GM23338 (cell line): Measurements from ENCODE around the gene CHST15. TPM values are rescaled to one million over a fixed set of nuclear protein-coding genes. Genes with fewer than 3 reads are reported as not detected.

Experiments
- ATAC-seq: fragments of 200-7000 bp; cut with Tn5 transposase; 3 replicates; pipeline ENCODE4 v1.9.1; 2020
- DNase-seq: peaks from one replicate; pipeline ENCODE4 v3.0.0-alpha.2; 2015; ENCODE audit warnings: low spot score
- H2AFZ ChIP-seq: fragments of 200-600 bp; sonication (generic); 2 replicates; pipeline ENCODE4 v1.8.0; 2016; ENCODE audit warnings: antibody characterized with exemption, mild to moderate bottlenecking, moderate library complexity
- H3F3A ChIP-seq: fragments of 200-600 bp; sonication (generic); replicated peaks from 2 replicates; pipeline ENCODE4 v1.8.0; 2017; ENCODE audit warnings: antibody characterized with exemption, mixed run types, low read depth
- H3K27ac ChIP-seq: fragments of 200-600 bp; sonication (generic); 2 replicates; pipeline ENCODE4 v1.6.1; 2016; ENCODE audit warnings: low read depth
- H3K27me3 ChIP-seq: fragments of 200-600 bp; sonication (generic); 2 replicates; pipeline ENCODE4 v1.8.0; 2016; ENCODE audit warnings: mild to moderate bottlenecking, mixed run types, moderate library complexity; ENCODE audit not compliant: insufficient read depth
- H3K36me3 ChIP-seq: fragments of 200-600 bp; sonication (generic); 2 replicates; pipeline ENCODE4 v1.8.0; 2016; ENCODE audit warnings: mild to moderate bottlenecking; ENCODE audit not compliant: insufficient read depth
- H3K4me1 ChIP-seq: fragments of 200-600 bp; sonication (generic); 2 replicates; pipeline ENCODE4 v1.8.0; 2016; ENCODE audit warnings: mild to moderate bottlenecking, moderate library complexity; ENCODE audit not compliant: insufficient read depth
- H3K4me2 ChIP-seq: fragments of 200-600 bp; sonication (generic); 2 replicates; pipeline ENCODE4 v1.7.1; 2017; ENCODE audit warnings: mixed run types
- H3K4me3 ChIP-seq: fragments of 200-600 bp; sonication (generic); 2 replicates; pipeline ENCODE4 v1.6.1; 2016; ENCODE audit warnings: mixed run types
- H3K79me2 ChIP-seq: fragments of 200-600 bp; sonication (generic); replicated peaks from 2 replicates; pipeline ENCODE4 v1.8.0; 2017; ENCODE audit warnings: mild to moderate bottlenecking; ENCODE audit not compliant: insufficient read depth
- H3K9me2 ChIP-seq: fragments of 200-600 bp; sonication (generic); 2 replicates; pipeline ENCODE4 v1.8.0; 2017; ENCODE audit not compliant: insufficient read depth
- H4K20me1 ChIP-seq: fragments of 200-600 bp; sonication (generic); replicated peaks from 2 replicates; pipeline ENCODE4 v1.8.0; 2017; ENCODE audit warnings: mild to moderate bottlenecking; ENCODE audit not compliant: insufficient read depth
- H3K27ac Mint-ChIP-seq: 2 replicates; pipeline ENCODE4 v1.8.0; 2020; ENCODE audit warnings: inconsistent platforms, mild to moderate bottlenecking, moderate library complexity, mixed read lengths
- H3K27me3 Mint-ChIP-seq: 3 replicates; pipeline ENCODE4 v1.8.0; 2022; ENCODE audit warnings: low read depth, mild to moderate bottlenecking, moderate library complexity, mixed read lengths, inconsistent platforms; ENCODE audit not compliant: insufficient read depth, poor library complexity
- H3K36me3 Mint-ChIP-seq: 3 replicates; pipeline ENCODE4 v1.8.0; 2021; ENCODE audit warnings: low read depth, mild to moderate bottlenecking, inconsistent platforms, moderate library complexity, mixed read lengths
- H3K4me1 Mint-ChIP-seq: 3 replicates; pipeline ENCODE4 v1.8.0; 2020; ENCODE audit warnings: mild to moderate bottlenecking, inconsistent platforms, mixed read lengths
- H3K4me3 Mint-ChIP-seq: 3 replicates; pipeline ENCODE4 v1.8.0; 2021; ENCODE audit warnings: moderate library complexity, mild to moderate bottlenecking, inconsistent platforms, mixed read lengths
- H3K9me3 Mint-ChIP-seq: 3 replicates; pipeline ENCODE4 v1.8.0; 2020; ENCODE audit warnings: moderate library complexity, mild to moderate bottlenecking, inconsistent platforms, mixed read lengths
- CREB1 ChIP-seq: fragments of 250-450 bp; sonication (Bioruptor Pico); IDR thresholded peaks from 2 replicates; pipeline ENCODE4 v1.5.0; 2020; ENCODE audit warnings: low read depth, mild to moderate bottlenecking, moderate library complexity
- CTCF ChIP-seq, 2 experiments: fragments of 200-600 bp in 1 of 2; sonication (generic) in 1 of 2; conservative IDR thresholded peaks; 2 replicates each; pipeline versions ENCODE4 v1.5.1 to v1.6.1; 2016 to 2017; ENCODE audit warnings: antibody characterized with exemption in 2 of 2, low read depth in 2 of 2, mild to moderate bottlenecking in 2 of 2, moderate library complexity in 1 of 2
- ETS1 ChIP-seq: IDR thresholded peaks from 2 replicates; pipeline ENCODE4 v1.6.1; 2016; ENCODE audit warnings: antibody characterized with exemption
- EZH2 ChIP-seq: fragments of 200-600 bp; sonication (generic); IDR thresholded peaks from one replicate; pipeline ENCODE4 v1.8.0; 2017; ENCODE audit warnings: antibody characterized with exemption, mild to moderate bottlenecking, low read depth; ENCODE audit not compliant: unreplicated experiment
- EZH2phosphoT487 ChIP-seq: fragments of 200-600 bp; sonication (generic); IDR thresholded peaks from one replicate; pipeline ENCODE4 v1.8.1; 2018; ENCODE audit warnings: antibody characterized with exemption; ENCODE audit not compliant: unreplicated experiment
- JUNB ChIP-seq: IDR thresholded peaks from one replicate; pipeline ENCODE4 v1.6.1; 2016; ENCODE audit warnings: antibody characterized with exemption; ENCODE audit not compliant: unreplicated experiment
- NANOG ChIP-seq: IDR thresholded peaks from 2 replicates; pipeline ENCODE4 v1.6.1; 2016; ENCODE audit warnings: antibody characterized with exemption, borderline replicate concordance
- POLR2AphosphoS5 ChIP-seq: IDR thresholded peaks from 2 replicates; pipeline ENCODE4 v1.6.1; 2016; ENCODE audit warnings: antibody characterized with exemption, low read depth
- REST ChIP-seq: IDR thresholded peaks from one replicate; pipeline ENCODE4 v1.6.1; 2018; ENCODE audit warnings: antibody characterized with exemption; ENCODE audit not compliant: unreplicated experiment
- STAT1 ChIP-seq: IDR thresholded peaks from one replicate; pipeline ENCODE4 v1.6.1; 2016; ENCODE audit warnings: antibody characterized with exemption; ENCODE audit not compliant: unreplicated experiment
- ZNF114 ChIP-seq: fragments of 250-450 bp; sonication (Bioruptor Pico); IDR thresholded peaks from 2 replicates; pipeline ENCODE4 v1.5.0; 2020; ENCODE audit warnings: mild to moderate bottlenecking, moderate library complexity
- ZNF331 ChIP-seq: fragments of 250-450 bp; sonication (Bioruptor Pico); IDR thresholded peaks from 2 replicates; pipeline ENCODE4 v1.5.0; 2020; ENCODE audit warnings: low read depth, mild to moderate bottlenecking, moderate library complexity
- ZNF462 ChIP-seq: fragments of 250-450 bp; sonication (Bioruptor Pico); IDR thresholded peaks from 2 replicates; pipeline ENCODE4 v1.5.0; 2020; ENCODE audit warnings: mild to moderate bottlenecking, moderate library complexity
- polyA plus RNA-seq: library from polyadenylated mRNA; unstranded; fragments of >200 nt; fragmentation: Nextera tagmentation; extraction: Ambion mirVana; gene quantifications from 2 replicates; pipeline ENCODE4 v1.2.1, GENCODE V29; 2016
- total RNA-seq: library from RNA; depleted of rRNA; stranded (reverse); fragments of >200 nt; shearing (Covaris generic); gene quantifications from 2 replicates; pipeline ENCODE4 v1.2.3, GENCODE V29; 2014

The CHST15 gene
- total and polyA plus RNA-seq, 2 experiments from 2014 or later, result 2.6 to 11.2 TPM

GRCh38 chr10:123991611-123992570, 101.5 kb downstream of the CHST15 start:
- Histone ChIP-seq H3K4me1 (peaks cover 8% of the 10 kb centered on the region), H4K20me1 (no peaks in the 10 kb centered on the region), H3K27me3 (peaks cover 49% of the 10 kb centered on the region), H3K4me3 (peak overlapping the region; percentile 50), H3K4me2 (peak overlapping the region; percentile 73; the same call in 1 of the 2 replicates), H3K79me2 (no peaks in the 10 kb centered on the region), H3F3A (no peaks in the 10 kb centered on the region), H2AFZ (no peak overlapping the region; the same call in 1 of the 2 replicates), H3K9me2 (no peaks in the 10 kb centered on the region), H3K36me3 (no peaks in the 10 kb centered on the region), H3K27ac (no peak overlapping the region)
- Mint-ChIP-seq H3K4me3 (peak overlapping the region; percentile 69), H3K27me3 (peaks cover 43% of the 10 kb centered on the region), H3K9me3 (no peaks in the 10 kb centered on the region), H3K36me3 (no peaks in the 10 kb centered on the region; the same call in 2 of the 3 replicates), H3K4me1 (peaks cover 22% of the 10 kb centered on the region), H3K27ac (no peak overlapping the region)
- no peak for TF ChIP-seq ZNF462 (CRISPR knock-in tag)
- TF ChIP-seq NANOG, result no peak
- TF ChIP-seq ETS1, result no peak
- TF ChIP-seq REST, result no peak
- peak; percentile 20 for TF ChIP-seq EZH2
- no peak for TF ChIP-seq POLR2AphosphoS5
- TF ChIP-seq JUNB, result no peak
- no peak for TF ChIP-seq EZH2phosphoT487
- TF ChIP-seq CTCF (conservative IDR thresholded peaks at IDR 0.05; ENCODE audit: low read depth in 2 of 2), result peak in 1 of 2 experiments; percentile 39; a peak in 1 of 4 replicates
- TF ChIP-seq ZNF114 (CRISPR knock-in tag), result no peak
- no peak for TF ChIP-seq CREB1 (CRISPR knock-in tag)
- no peak for TF ChIP-seq ZNF331
- no peak for TF ChIP-seq STAT1
- ATAC-seq (no peak), DNase-seq (no peak)
